GM19043 (cell line): ENCODE data around the gene PCCA.
"Not testable (repeated sequence)": the region's sequence is repeated elsewhere in the genome, so short reads cannot be mapped to it uniquely, and the experiment has no call there.

Experiments
- ATAC-seq: cut with Tn5 transposase; IDR thresholded peaks from one replicate; pipeline ENCODE4 v1.9.1; 2021; ENCODE audit warnings: low read depth; ENCODE audit not compliant: unreplicated experiment

Gene PCCA

DNA sequence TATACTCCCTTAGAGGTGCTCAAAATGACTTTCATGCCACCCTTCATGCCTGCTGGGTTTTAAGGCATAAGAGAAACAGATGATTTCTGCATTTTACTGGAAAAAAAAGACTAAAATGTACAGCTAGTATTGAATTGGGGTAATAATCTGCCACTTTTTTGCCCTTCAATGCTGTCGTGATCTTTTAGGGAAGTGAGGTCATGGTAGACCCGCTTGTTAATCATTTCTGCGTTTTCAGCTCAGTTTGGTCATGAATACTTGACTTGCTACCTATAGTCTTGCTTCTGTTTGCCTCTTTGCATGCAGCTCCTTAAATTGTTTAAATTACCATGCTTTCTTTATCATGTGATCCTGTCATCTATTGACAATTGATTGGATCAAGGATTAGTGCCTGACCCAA, 90.4 kb downstream of the PCCA start:
- ATAC-seq = no peak

DNA sequence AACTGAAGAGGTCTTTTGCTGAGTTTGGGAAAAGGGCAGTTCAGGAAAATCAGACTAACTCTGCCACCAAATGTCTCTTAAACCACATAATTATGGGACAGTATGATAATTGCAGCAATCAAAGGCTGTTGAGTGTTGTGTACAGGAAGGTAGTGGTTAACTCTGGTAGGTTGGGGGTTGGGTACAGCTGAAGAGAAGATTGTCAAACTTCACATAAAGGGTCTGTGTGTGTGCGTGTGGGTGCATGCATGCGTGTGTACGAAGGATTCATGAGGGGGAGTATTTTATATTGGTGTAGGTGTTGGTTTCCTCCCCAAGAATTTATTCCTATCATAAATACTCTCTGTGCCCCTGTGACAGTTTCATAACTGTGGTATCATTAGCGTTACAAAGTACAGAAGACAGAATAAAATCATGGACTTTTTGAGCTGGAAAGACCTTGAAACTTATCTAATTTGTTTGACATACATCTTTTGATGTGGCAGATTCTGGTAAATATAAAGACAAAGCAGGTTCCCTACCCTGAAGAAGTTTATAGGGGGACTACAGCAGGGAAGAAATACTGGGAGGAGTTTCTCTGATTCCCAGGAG, 94.1 kb downstream of the PCCA start:
- ATAC-seq = no peak

DNA sequence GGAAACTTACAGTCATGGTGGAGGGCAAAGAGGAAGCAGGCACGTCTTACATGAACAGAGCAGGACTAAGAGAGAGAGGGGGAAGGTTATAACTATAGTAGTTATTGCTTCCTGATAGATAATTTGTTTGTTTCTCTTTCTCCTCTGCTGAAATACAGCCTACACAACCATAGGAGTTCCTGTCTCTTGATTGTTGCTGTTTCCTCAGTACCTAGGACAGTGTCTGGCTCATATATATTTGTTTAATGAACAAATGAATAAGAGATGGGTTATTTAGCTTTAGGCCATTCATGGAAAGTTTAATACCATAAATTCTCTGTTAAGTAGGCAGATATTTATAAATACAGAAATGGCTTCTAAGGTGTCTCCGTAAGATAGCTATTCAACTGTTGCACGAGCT, 95.2 kb downstream of the PCCA start:
- no peak for ATAC-seq

DNA sequence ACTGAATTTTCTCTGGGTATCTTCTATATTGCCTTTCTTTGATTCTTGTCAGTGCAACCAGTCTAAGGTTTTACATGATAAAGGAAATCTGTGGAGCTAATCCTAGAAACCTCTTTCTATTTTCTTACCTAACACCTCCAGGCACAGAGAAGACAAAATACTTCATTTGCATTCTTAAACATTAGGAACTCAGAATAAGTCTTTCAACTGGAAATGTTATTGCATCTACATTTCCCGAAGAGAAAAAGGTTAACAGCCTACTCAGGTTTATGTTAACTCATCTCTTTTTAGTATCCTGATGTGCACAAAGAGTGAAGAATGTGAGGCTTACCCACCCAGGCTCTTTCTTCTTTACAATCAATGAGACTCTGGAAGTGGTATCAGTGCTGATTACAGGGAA, 106.7 kb downstream of the PCCA start:
- ATAC-seq = no peak

DNA sequence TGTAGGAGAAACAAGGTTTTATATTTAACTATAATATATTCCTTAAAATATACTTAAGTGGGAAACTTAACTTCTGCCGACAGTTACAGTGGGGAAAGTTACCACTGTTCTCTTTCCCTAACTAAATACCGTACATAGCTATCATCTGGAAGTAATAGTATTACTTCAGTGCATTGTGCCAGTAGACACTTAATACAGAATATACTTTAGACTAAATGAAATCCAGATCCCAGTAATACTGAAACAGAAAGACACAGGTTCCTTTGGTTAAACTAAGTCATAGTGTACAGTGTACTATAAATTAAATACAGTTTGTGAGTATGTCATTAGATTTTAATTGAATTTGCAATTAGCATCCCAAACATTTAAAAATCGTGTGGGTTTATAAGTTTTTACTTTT, 107.5 kb downstream of the PCCA start:
- no peak for ATAC-seq

DNA sequence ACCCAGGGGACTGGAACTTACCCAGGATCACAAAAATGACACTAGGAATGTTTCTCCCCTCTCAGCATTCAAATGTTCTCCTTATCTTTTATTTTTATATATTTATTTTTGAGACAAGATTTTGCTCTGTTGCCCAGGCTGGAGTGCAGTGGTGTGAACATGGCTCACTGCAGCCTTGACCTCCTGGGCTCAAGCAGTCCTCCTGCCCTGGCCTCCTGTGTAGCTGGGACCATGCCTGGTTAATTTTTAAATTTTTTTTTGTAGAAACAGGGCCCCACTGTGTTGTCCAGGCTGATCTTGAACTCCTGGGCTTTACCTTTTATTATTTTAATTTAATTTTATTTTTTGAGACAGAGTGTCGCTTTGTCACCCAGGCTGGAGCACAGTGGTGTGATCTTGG, 108.2 kb downstream of the PCCA start:
- ATAC-seq = no peak

DNA sequence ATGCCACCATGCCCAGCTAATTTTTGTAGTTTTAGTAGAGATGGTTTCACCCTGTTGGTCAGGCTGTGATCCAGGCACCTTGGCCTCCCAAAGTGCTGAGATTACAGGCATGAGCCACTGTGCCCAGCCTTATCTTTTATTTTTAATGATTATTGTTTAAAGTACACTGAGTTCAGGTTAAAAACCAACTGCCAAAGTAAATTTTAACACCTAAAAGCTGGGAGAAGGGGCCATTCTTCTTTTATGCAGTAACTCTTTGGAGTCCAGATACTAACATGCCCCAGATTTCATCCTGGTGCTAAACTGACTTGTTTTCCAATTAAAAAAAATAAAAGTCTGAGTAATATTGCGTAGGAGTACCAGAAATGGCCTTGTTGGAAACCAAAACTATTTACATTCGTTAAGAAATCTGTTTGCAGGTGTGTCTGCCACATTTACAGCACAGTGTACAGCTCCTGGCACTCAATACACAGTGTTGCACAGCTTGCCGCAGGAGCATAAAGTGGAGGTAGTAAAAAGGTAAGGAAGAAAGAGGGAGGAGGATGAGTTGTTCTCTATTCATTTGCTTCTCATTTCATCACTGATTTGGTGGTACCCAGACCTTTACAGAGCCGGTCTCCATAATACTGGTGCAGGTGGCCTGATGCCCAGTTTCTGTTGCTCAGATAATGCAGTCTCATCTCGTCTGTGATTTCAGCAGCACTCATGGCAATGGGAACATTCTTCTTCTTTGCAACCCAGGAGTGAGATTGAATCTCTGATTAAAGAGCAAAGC, 108.9 kb downstream of the PCCA start:
- no peak for ATAC-seq

DNA sequence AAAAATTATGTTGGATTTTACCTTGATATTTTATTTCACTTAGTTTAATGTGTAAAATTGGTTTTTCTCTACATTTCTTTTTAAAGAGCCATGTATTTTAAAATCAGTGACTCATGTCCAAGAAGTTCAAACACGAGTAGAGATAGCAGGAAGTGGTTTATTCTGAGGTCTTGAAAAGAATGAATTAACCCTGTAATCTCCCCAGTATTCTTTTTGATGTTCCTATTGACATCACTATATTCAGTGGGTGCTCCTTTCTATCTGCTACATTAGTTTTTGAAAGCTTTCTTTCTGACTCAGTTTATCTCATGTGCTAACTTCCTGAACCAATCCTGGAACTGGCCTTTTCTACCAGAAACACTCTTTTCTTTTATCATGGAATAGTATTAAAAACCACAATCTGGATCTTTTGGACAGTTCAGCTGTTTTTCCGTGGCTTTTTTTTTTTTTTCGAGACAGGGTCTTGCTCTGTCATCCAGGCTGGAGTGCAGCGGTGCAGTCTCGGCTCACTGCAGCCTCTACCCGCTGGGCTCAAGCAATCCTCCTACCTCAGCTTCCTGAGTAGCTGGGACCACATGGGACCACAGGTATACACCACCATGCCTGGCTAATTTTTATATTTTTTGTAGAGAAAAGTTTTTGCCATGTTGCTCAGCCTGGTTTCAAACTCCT, 114.9 kb downstream of the PCCA start:
- peak; percentile 76 for ATAC-seq

DNA sequence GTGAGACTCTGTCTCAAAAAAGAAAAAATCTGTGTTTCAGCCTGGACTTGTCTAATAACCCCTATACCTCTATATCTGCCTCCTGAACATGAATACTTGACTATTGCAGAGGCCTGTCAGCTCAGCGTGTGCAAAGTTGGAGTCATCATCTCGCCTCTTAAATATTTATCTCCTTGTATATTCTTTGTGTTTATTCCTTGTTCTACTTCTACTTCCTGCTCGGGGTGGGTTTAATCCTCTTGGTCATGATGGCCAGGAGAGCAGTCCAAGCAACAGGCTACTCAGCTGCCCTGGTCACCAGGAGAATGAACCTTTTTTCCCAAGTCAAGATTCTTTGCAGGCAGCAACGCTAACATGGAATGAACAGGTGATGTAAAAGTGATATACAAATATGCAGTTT, 119.1 kb downstream of the PCCA start:
- ATAC-seq = no peak

DNA sequence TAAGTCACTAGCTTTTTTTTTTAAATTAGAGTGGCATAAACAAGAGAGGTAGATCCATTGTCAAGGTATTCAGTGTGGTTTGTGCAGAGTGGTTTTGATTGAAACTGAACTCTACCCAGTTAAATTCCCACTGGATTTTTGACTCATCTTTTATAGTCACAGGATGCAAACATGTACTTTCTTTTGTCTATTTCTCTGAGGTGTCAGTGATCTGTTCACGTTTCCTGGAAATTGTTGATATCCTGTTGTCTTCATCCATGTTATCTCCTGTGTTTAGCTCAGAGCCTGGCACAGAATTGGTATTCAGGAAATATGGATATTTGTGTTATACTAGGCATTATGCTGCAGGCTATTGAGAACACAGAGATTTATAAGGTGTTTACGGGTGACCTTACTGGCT, 119.7 kb downstream of the PCCA start:
- ATAC-seq = no peak

DNA sequence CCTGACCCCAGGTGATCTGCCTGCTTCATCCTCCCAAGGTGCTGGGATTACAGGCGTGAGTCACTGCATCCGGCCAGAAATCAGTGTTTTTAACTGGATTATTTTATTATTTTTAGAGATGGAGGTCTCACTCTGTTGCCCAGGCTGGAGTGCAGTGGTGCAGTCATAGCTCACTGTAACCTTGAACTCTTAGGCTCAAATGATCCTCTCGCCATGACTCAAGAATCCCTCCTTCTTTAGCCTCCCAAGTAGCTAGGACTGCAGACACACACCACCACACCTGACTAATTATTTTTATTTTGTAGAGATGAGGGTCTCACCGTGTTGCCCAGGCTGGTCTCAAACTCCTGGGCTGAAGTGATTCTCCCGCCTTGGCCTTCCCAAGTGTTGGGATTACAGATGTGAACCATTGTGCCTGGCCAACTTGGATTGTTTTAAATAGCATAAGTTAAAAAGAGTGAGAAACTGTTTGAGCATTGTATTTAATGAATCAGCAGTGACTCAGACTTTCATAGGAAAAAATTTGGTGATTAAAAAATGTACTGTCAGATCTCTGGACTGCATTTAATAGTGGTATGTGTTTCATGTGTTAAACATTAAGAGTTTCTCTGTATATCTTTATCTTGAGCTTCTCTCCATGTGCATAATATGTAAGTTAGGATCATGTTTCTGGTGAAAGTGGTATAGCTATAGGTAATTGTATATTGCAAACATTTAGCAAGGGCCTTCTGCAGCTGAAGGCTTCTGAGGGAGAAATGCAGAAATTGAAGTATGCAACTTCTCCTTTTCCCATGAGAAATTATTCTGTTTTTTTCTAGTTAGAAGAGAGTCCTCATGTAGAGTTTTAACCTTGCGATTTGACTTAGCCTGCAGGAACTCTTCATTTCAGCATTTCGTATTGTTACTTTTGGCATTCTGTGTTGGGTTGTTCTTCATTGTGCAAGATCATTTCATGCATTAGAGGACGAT, 121.2 kb downstream of the PCCA start:
- no peak for ATAC-seq

DNA sequence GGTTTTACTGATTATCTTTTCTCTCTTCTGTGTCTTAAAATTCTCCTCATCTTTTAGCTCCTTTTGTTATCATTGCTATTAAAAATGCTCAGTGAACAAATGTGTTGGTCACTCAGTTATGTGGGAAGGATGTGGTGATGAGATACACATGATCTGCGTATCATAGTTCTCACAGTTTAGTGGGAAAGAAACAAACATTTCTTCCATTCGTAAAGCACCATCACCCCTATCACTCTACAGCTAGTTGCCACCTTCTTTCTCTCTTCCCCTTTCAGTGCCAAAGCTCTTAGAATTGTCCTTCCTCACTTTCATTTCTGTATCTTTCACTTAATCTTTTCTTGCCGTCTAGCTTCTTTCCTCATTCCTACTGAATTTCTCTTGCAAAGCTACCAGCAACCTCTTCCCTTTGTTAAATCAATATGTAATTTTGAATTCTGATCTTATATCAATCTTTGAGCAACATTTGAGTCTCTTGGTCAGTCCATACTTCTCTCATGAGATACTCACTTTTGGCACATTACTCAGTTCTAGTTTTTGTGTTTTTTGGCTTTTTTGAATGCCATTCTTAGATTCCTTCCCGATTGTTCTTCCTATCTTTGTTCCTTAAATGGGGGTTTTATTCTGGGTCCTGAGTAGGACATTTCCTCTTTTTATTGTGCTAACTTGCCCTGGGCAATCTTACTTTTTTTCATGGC, 122.3 kb downstream of the PCCA start:
- no peak for ATAC-seq

DNA sequence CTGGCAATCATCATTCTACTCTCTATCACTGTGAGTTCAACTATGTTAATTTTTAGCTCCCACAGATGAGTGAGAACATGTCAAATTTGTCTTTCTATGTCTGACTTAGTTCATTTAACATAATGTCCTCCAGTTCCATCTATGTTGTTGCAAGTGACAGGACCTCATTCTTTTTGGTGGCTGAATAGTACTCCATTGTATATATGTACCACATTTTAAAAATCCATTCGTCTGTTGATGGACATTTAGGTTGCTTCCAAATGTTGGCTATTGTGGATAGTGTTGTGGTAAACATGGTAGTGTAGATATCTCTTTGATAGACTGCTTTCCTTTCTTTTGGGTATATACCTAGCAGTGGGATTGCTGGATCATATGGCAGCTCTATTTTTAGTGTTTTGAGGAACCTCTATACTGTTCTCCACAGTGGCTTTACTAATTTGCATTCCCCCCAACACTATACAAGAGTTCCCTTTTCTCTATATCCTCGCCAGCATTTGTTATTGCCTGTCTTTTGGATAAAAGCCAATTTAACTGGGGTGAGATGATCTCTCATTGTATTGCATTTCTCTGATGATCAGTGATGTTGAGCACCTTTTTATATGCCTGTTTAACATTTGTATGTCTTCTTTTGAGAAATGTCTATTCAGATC, 124.1 kb downstream of the PCCA start:
- no peak for ATAC-seq

DNA sequence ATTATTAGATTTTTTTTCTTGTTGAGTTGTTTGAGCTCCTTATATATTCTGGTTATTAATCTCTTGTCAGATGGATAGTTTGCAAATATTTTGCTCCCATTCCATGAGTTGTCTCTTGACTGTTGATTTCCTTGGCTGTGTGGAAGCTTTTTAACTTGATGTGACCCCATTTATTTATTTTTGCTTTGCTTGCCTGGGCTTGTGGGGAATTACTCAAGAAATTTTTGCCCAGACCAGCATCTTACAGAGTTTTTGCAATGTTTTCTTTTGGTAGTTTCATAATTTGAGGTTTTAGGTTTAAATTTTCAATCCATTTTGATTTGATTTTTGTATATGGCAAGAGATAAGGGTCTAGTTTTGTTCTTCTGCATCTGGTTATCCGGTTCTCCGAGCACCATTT, 124.7 kb downstream of the PCCA start:
- ATAC-seq = no peak

DNA sequence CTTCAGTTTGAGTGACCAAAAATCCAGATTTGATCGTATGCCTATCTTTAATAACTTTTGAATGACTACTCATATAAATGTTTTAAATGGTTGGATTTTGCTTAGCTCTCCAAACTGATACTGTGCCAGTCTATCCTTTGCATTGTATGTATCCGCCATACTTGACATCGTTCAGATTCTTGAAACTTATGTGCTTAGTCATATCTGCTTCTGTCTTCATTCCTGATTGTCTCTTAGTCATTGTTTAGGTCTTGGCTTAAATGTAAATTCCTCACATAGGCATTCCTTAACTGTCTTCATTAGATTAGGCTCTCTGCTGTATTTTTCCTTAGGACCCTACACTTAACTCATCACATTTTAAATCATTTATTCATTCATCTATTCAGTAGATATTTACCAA, 126.0 kb downstream of the PCCA start:
- ATAC-seq = no peak

DNA sequence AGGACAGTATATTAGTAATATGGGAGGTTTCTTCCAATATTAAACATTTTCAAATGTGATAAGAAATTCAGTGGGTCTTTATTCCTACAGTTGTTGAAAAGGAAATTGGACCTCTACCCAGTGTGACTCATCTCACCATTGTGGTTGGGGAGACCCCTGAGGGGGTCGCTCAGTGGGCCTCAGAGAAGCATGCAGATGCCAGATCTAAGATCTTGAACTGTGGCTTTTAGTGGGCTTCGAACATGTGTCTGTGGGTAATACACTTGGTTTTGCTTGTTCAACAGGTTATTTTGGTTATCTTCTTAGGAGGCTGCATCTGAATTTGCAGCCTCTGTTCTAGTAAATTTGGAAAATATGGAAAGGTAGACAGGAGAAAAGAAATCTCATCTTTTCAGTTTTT, 132.3 kb downstream of the PCCA start:
- ATAC-seq = no peak

DNA sequence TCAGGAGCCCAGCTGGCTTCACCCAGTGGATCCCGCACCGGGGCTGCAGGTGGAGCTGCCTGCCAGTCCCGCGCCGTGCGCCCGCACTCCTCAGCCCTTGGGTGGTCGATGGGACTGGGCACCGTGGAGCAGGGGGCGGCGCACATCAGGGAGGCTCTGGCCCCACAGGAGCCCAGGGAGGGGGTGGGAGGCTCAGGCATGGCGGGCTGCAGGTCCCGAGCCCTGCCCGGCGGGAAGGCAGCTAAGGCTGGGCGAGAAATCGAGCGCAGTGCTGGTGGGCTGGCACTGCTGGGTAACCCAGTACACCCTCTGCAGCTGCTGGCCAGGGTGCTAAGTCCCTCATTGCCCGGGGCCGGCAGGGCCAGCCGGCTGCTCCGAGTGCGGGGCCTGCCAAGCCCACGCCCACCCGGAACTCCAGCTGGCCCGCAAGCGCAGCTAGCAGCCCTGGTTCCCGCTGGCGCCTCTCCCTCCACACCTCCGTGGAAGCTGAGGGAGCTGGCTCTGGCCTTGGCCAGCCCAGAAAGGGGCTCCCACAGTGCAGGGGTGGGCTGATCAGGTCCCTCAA, 135.2 kb downstream of the PCCA start:
- ATAC-seq = not testable (repeated sequence)

DNA sequence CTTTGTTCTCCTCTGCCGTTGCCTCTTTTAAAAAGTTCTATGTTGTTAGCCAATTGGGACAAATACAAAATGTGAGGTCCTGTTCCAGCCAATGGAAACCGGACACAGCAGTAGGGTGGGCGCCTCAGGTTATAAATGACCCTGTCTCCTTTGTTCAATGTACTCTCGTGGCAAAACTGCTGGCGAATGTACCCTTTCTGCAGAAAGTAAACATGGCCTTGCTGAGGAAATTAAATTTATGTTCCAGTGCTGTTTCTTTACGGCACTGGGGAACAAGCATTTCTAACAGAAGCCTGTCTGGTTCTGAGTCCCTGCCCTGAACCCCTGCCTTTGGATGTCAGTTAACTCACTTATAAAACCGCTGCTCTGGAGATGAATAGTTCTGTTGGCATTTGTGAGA, 140.7 kb downstream of the PCCA start:
- ATAC-seq = no peak

DNA sequence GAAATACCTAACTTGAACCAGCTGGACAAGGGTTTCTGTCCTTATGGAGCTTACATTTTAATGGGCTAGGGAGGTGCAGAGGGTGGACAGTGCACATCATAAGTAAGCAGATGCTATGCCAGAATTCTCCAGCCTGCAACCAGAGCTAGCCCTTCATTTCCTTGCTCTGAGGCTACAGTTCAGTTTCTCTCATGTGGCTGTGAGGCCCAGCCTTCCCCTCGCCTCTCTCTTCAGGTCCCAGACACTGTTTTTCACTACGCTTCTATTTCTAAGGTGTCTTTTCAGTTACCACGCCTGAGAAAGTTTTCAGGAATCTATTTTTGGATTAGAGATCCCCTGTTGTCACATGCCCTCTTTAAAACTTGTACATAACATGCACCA, 141.9 kb downstream of the PCCA start:
- ATAC-seq = no peak

DNA sequence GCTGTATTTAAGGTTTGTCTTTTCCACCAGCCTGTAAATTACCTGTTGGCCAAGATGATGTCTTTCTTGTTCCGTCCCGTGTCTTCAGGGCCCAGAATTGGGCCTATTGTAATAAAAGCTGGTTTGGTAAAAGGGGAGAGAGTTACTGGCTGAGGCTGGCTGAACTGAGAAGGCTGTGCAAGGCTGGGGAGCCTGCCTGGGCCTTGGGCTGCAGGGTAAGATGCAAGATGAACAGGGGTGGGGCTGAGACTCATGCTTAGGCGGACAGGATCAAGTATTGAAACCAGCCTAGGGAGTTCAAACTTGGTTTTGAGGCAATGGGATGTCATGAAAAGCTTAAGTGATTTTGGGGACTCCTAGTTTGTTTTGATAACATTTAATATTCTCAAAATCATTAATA, 142.3 kb downstream of the PCCA start:
- no peak for ATAC-seq
